Measurements from ENCODE around the gene FAM227B. TPM values are rescaled to one million over a fixed set of nuclear protein-coding genes. Genes with fewer than 3 reads are reported as not detected.

Gene FAM227B
- polyA plus RNA-seq, 1 donor (not counting 4 experiments of a cell fraction or from before 2014, with no cell fraction given): 7.2 TPM

- TF ChIP-seq CTCF (optimal IDR thresholded peaks at IDR 0.05 in 1 of 3, IDR thresholded peaks at IDR 0.05 in 1 of 3, conservative IDR thresholded peaks at IDR 0.05 in 1 of 3; ENCODE audit: extremely low read depth in 1 of 3, insufficient read depth in 2 of 3, low read length in 3 of 3) (no peak), EZH2 (IDR thresholded peaks at IDR 0.05; ENCODE audit: low read length) (no peak)
- no peaks in the 10 kb centered on the region for H3K27me3 ChIP-seq (ENCODE audit: control insufficient read depth, extremely low read depth, insufficient read depth, low read length)
- no peak overlapping the region for H3K4me3 ChIP-seq (ENCODE audit: control insufficient read depth in 2 of 3, extremely low read depth in 1 of 3, insufficient read depth in 2 of 3, low read depth in 1 of 3, low read length in 3 of 3)
- FAIRE-seq (no peak), DNase-seq (ENCODE audit: low read depth, low spot score) (no peak)
- H3K79me2 ChIP-seq (ENCODE audit: control insufficient read depth, insufficient read depth, low read length): no peaks in the 10 kb centered on the region
- H3K36me3 ChIP-seq (ENCODE audit: control insufficient read depth in 2 of 2, extremely low read depth in 1 of 2, insufficient read depth in 2 of 2, low read length in 2 of 2): no peaks in the 10 kb centered on the region
- no peaks in the 10 kb centered on the region for H3K4me1 ChIP-seq (ENCODE audit: control insufficient read depth, extremely low read depth, insufficient read depth, low read length)
- no peak overlapping the region for H3K9ac ChIP-seq (ENCODE audit: control insufficient read depth, extremely low read depth, insufficient read depth, low read length)
- no peak overlapping the region for H3K27ac ChIP-seq (ENCODE audit: control insufficient read depth, insufficient read depth, low read length)
- H3K9me1 ChIP-seq (ENCODE audit: control insufficient read depth, extremely low read depth, insufficient read depth, low read length): no peaks in the 10 kb centered on the region
- dilution Hi-C loops (cut with MboI; ENCODE audit: extremely low pct_ligation_motif_present, low sequenced_read_pairs): no loop called here
- H3K9me3 ChIP-seq (ENCODE audit: control insufficient read depth, low read depth, low read length): no peaks in the 10 kb centered on the region
- no peaks in the 10 kb centered on the region for H4K20me1 ChIP-seq (ENCODE audit: control insufficient read depth, extremely low read depth, insufficient read depth, low read length)
- H2AFZ ChIP-seq (ENCODE audit: control insufficient read depth, low read length): no peak overlapping the region
- no peak overlapping the region for H3K4me2 ChIP-seq (ENCODE audit: control insufficient read depth, extremely low read depth, insufficient read depth, low read depth, low read length)
Observed at GRCh38 chr15:49382394-49382793, 238.2 kb downstream of the FAM227B start.

GRCh38 chr15:49380912-49381311 is 239.7 kb downstream of the FAM227B start:
- no peaks in the 10 kb centered on the region for H3K9me1 ChIP-seq (ENCODE audit: control insufficient read depth, extremely low read depth, insufficient read depth, low read length)
- no peaks in the 10 kb centered on the region for H3K79me2 ChIP-seq (ENCODE audit: control insufficient read depth, insufficient read depth, low read length)
- no peaks in the 10 kb centered on the region for H4K20me1 ChIP-seq (ENCODE audit: control insufficient read depth, extremely low read depth, insufficient read depth, low read length)
- no peaks in the 10 kb centered on the region for H3K9me3 ChIP-seq (ENCODE audit: control insufficient read depth, low read depth, low read length)
- H3K36me3 ChIP-seq (ENCODE audit: control insufficient read depth in 2 of 2, extremely low read depth in 1 of 2, insufficient read depth in 2 of 2, low read length in 2 of 2): no peaks in the 10 kb centered on the region
- no peak overlapping the region for H3K27ac ChIP-seq (ENCODE audit: control insufficient read depth, insufficient read depth, low read length)
- H3K9ac ChIP-seq (ENCODE audit: control insufficient read depth, extremely low read depth, insufficient read depth, low read length): no peak overlapping the region
- H3K4me2 ChIP-seq (ENCODE audit: control insufficient read depth, extremely low read depth, insufficient read depth, low read depth, low read length): no peak overlapping the region
- DNase-seq (ENCODE audit: low read depth, low spot score): no peak
- TF ChIP-seq CTCF (optimal IDR thresholded peaks at IDR 0.05 in 1 of 3, IDR thresholded peaks at IDR 0.05 in 1 of 3, conservative IDR thresholded peaks at IDR 0.05 in 1 of 3; ENCODE audit: extremely low read depth in 1 of 3, insufficient read depth in 2 of 3, low read length in 3 of 3) (no peak), EZH2 (IDR thresholded peaks at IDR 0.05; ENCODE audit: low read length) (no peak)
- H3K27me3 ChIP-seq (ENCODE audit: control insufficient read depth, extremely low read depth, insufficient read depth, low read length): no peaks in the 10 kb centered on the region
- no peak for FAIRE-seq
- no peak overlapping the region for H3K4me3 ChIP-seq (ENCODE audit: control insufficient read depth in 2 of 3, extremely low read depth in 1 of 3, insufficient read depth in 2 of 3, low read depth in 1 of 3, low read length in 3 of 3)
- dilution Hi-C loops (cut with MboI; ENCODE audit: extremely low pct_ligation_motif_present, low sequenced_read_pairs): no loop called here
- H3K4me1 ChIP-seq (ENCODE audit: control insufficient read depth, extremely low read depth, insufficient read depth, low read length): no peaks in the 10 kb centered on the region
- H2AFZ ChIP-seq (ENCODE audit: control insufficient read depth, low read length): no peak overlapping the region
